Common myeloid progenitor, CD34-positive (primary cell): ENCODE data around the gene KYAT1.

Source experiments
- CTCF ChIA-PET: fragments of 350-600 bp; sonication (Branson Sonifier 250); formaldehyde crosslinking; loops from one replicate; lab custom pipeline; 2021; ENCODE audit warnings: antibody characterized with exemption; lab: Charles Lee
- POLR2A ChIA-PET: fragments of 350-600 bp; sonication (Branson Sonifier 250); formaldehyde crosslinking; loops from one replicate; lab custom pipeline; 2021; ENCODE audit warnings: antibody characterized with exemption; lab: Charles Lee
- DNase-seq, 3 donors: peaks; one replicate each; pipeline versions ENCODE4 v3.0.0 to v3.0.0-alpha.2; 2013
- H3K27ac ChIP-seq, 2 experiments: 1 replicate in 1 of 2; 2 replicates in 1 of 2; pipeline ENCODE4 v1.7.0; 2013; ENCODE audit warnings: inconsistent platforms in 2 of 2, low read length in 2 of 2, mild to moderate bottlenecking in 2 of 2, low read depth in 1 of 2, moderate library complexity in 1 of 2; ENCODE audit not compliant: severe bottlenecking in 2 of 2, insufficient read depth in 1 of 2, poor library complexity in 1 of 2
- H3K27me3 ChIP-seq, 5 experiments: replicated peaks in 2 of 5; 1 replicate in 3 of 5; 2 replicates in 2 of 5; pipeline versions ENCODE4 v1.6.1 to v1.7.0; 2013; ENCODE audit warnings: low read length in 4 of 5, mild to moderate bottlenecking in 2 of 5, moderate library complexity in 2 of 5, inconsistent platforms in 1 of 5; ENCODE audit not compliant: insufficient read depth in 5 of 5, control insufficient read depth in 4 of 5
- H3K36me3 ChIP-seq, 4 experiments: 1 replicate in 2 of 4; 2 replicates in 2 of 4; pipeline versions ENCODE4 v1.6.1 to v1.7.0; 2013; ENCODE audit warnings: low read length in 3 of 4, control low read depth in 1 of 4, mild to moderate bottlenecking in 1 of 4; ENCODE audit not compliant: control insufficient read depth in 4 of 4, insufficient read depth in 4 of 4
- H3K4me1 ChIP-seq, 4 experiments: 1 replicate in 3 of 4; 2 replicates in 1 of 4; pipeline versions ENCODE4 v1.6.1 to v1.7.1; 2013; ENCODE audit warnings: low read length in 3 of 4, mild to moderate bottlenecking in 3 of 4, control low read depth in 1 of 4, inconsistent platforms in 1 of 4, moderate library complexity in 1 of 4; ENCODE audit not compliant: control insufficient read depth in 4 of 4, insufficient read depth in 4 of 4; ENCODE audit errors: control extremely low read depth in 1 of 4
- H3K4me3 ChIP-seq, 7 experiments: 1 replicate in 4 of 7; 2 replicates in 3 of 7; pipeline versions ENCODE4 v1.5.1 to v1.7.0; 2013; ENCODE audit warnings: mild to moderate bottlenecking in 7 of 7, low read length in 6 of 7, moderate library complexity in 6 of 7, inconsistent platforms in 2 of 7, low read depth in 2 of 7, control low read depth in 1 of 7; ENCODE audit not compliant: insufficient read depth in 4 of 7, control insufficient read depth in 1 of 7; ENCODE audit errors: extremely low read depth in 1 of 7
- H3K9me3 ChIP-seq, 5 experiments: 1 replicate in 4 of 5; 2 replicates in 1 of 5; pipeline versions ENCODE4 v1.6.1 to v1.7.1; 2013; ENCODE audit warnings: low read length in 4 of 5, mild to moderate bottlenecking in 2 of 5, inconsistent platforms in 1 of 5, low read depth in 1 of 5, moderate library complexity in 1 of 5; ENCODE audit not compliant: control insufficient read depth in 4 of 5, insufficient read depth in 2 of 5; ENCODE audit errors: control extremely low read depth in 1 of 5
- WGBS: methylation state at CpG from one replicate; pipeline ENCODE4 v1.1.5; 2013; ENCODE audit not compliant: insufficient coverage; 5-methylcytosine and 5-hydroxymethylcytosine counted together

Gene KYAT1

DNA sequence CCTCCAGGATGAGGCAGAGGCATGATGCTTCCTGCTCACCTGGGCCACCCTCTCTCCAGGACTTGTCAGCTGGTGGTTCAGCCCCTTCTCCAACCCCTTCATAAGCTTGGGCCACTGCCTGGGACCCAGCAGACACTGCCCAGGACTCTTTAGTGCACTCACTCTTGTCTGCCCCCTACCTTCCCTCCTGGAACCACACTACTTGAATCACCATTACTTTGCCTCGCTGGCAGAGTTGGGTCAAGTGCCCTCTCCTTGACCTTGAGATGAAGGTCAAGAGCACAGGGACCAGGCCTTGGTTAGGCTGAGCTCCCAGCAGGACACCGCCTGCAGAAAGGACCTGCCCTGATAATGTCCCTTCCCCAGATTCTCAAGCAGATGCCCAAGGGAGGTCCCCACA lies 71.9 kb downstream of the KYAT1 start:
- CTCF ChIA-PET, result interaction anchor here (1.0 to 2.4 kb wide), 3 partner anchors 8 to 48 kb away, joined by 3 to 7 read pairs (median 4); partner anchors contain the start of gene ENDOG
- Histone ChIP-seq H3K9me3 (no peaks in the 10 kb centered on the region), H3K27me3 (no peaks in the 10 kb centered on the region), H3K36me3 (peaks cover 0 to 42% (median 31%) of the 10 kb centered on the region in 4 experiments), H3K4me1 (no peaks in the 10 kb centered on the region), H3K27ac (no peak overlapping the region), H3K4me3 (no peak overlapping the region)
- no peak for DNase-seq
- WGBS, result 96% methylated on average over 2 of the region's 2 CpGs
- POLR2A ChIA-PET, result no interaction called here

- DNase-seq, result no peak
- Histone ChIP-seq H3K36me3 (peaks cover 0 to 43% (median 32%) of the 10 kb centered on the region in 4 experiments), H3K27me3 (no peaks in the 10 kb centered on the region), H3K27ac (no peak overlapping the region), H3K9me3 (no peaks in the 10 kb centered on the region), H3K4me1 (no peaks in the 10 kb centered on the region), H3K4me3 (no peak overlapping the region)
- WGBS, result 98% methylated on average over 10 of the region's 12 CpGs
- CTCF ChIA-PET, result interaction anchor here (1.4 to 2.4 kb wide), 2 partner anchors 9 to 18 kb away, joined by 4 to 7 read pairs; partner anchors contain the start of gene ENDOG
- POLR2A ChIA-PET, result no interaction called here
Measured at GRCh38 chr9:128809036-128809599, 72.6 kb downstream of the KYAT1 start.

- H3K36me3 ChIP-seq, result peaks cover 0 to 49% (median 36%) of the 10 kb centered on the region in 4 experiments
- POLR2A ChIA-PET, result no interaction called here
- H3K4me1 ChIP-seq, result no peaks in the 10 kb centered on the region
- CTCF ChIA-PET, result interaction anchor here (1.4 to 2.4 kb wide), 2 partner anchors 10 to 17 kb away, joined by 4 to 7 read pairs; partner anchors contain the start of gene ENDOG
- H3K9me3 ChIP-seq, result no peaks in the 10 kb centered on the region
- DNase-seq, result no peak
- no peak overlapping the region for H3K27ac ChIP-seq
- no peaks in the 10 kb centered on the region for H3K27me3 ChIP-seq
- no peak overlapping the region for H3K4me3 ChIP-seq
- WGBS, result 100% methylated on average over 3 of the region's 3 CpGs
Measured at GRCh38 chr9:128808543-128808942, 73.2 kb downstream of the KYAT1 start.

GRCh38 chr9:128807827-128808226 lies 73.9 kb downstream of the KYAT1 start:
- ChIA-PET CTCF (interaction anchor here (1.0 to 1.2 kb wide), 2 partner anchors 15 to 20 kb away, joined by 3 read pairs; no protein-coding TSS in a partner anchor), POLR2A (no interaction called here)
- Histone ChIP-seq H3K9me3 (no peaks in the 10 kb centered on the region), H3K27me3 (no peaks in the 10 kb centered on the region), H3K4me1 (no peaks in the 10 kb centered on the region), H3K27ac (no peak overlapping the region), H3K4me3 (no peak overlapping the region), H3K36me3 (peaks cover 2 to 56% (median 44%) of the 10 kb centered on the region in 4 experiments)
- 96% methylated on average over 11 of the region's 14 CpGs for WGBS
- DNase-seq, result no peak

- DNase-seq, result no peak
- Histone ChIP-seq H3K4me3 (no peak overlapping the region), H3K27ac (no peak overlapping the region), H3K9me3 (no peaks in the 10 kb centered on the region), H3K4me1 (no peaks in the 10 kb centered on the region), H3K27me3 (no peaks in the 10 kb centered on the region), H3K36me3 (peaks cover 5 to 69% (median 55%) of the 10 kb centered on the region in 4 experiments)
- CTCF ChIA-PET, result interaction anchor here (4.3 kb wide), 1 partner anchor 12 kb away, joined by 19 read pairs; the partner anchor contains the start of gene ENDOG
- POLR2A ChIA-PET, result no interaction called here
- 94% methylated on average over 14 of the region's 14 CpGs for WGBS
Measured at GRCh38 chr9:128805661-128806060, 76.1 kb downstream of the KYAT1 start.

DNA sequence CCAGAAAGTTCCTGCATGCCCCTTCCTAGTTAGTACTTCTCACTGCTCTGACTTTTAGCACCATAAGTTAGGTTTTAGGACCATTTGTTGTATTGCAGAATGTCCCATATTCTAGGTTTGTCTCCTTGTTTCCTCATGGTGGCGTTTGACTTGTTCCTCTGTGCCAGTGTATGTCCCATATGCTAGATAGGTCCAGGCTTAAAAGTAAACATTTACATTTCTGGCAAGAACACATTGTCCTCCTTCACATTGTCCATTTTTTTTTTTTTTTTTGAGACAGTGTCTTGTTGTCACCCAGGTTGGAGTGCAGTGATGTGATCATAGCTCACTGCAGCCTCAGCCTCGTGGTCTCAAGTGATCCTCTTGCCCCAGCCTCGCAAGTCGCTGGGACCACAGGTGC lies 79.3 kb downstream of the KYAT1 start:
- CTCF ChIA-PET, result interaction anchor here (4.3 kb wide), 1 partner anchor 15 kb away, joined by 19 read pairs; the partner anchor contains the start of gene ENDOG
- H3K27me3 ChIP-seq, result no peaks in the 10 kb centered on the region
- H3K4me3 ChIP-seq, result no peak overlapping the region
- peaks cover 5 to 80% (median 58%) of the 10 kb centered on the region in 4 experiments for H3K36me3 ChIP-seq
- POLR2A ChIA-PET, result interaction anchor here (0.8 kb wide), 1 partner anchor 13 kb away, joined by 3 read pairs; no protein-coding TSS in a partner anchor
- no peak overlapping the region for H3K27ac ChIP-seq
- no peak for DNase-seq
- no peaks in the 10 kb centered on the region for H3K9me3 ChIP-seq
- 100% methylated on average over 4 of the region's 4 CpGs for WGBS
- H3K4me1 ChIP-seq, result no peaks in the 10 kb centered on the region

DNA sequence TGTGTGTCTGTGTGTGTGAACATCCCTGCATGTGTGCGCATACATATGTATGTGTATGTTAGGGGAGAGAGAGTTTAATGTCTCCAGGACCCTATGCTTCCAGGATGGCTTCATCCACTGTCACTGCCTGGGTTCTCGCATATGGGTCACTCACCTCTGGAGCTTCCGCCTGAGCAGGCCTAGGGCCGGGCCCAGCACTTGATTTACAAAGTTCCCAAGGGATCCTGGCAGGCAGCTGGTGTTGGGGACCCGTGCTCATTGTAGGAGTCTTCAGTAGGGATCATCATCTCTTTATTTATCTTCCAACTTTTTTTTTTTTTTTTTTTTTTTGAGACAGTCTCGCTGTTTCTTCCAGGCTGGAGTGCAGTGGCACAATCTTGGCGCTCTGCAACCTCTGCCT lies 81.7 kb downstream of the KYAT1 start:
- 98% methylated on average over 7 of the region's 7 CpGs for WGBS
- ChIA-PET POLR2A (no interaction called here), CTCF (interaction anchor here (1.5 to 2.0 kb wide), 2 partner anchors 13 to 17 kb away, joined by 3 to 4 read pairs; no protein-coding TSS in a partner anchor)
- H3K4me1 ChIP-seq, result no peaks in the 10 kb centered on the region
- H3K9me3 ChIP-seq, result no peaks in the 10 kb centered on the region
- no peaks in the 10 kb centered on the region for H3K27me3 ChIP-seq
- H3K36me3 ChIP-seq, result peaks cover 7 to 72% (median 48%) of the 10 kb centered on the region in 4 experiments
- DNase-seq, result no peak
- H3K4me3 ChIP-seq, result no peak overlapping the region
- H3K27ac ChIP-seq, result no peak overlapping the region
